ENCODE measurements around the gene C4orf36. TPM values are rescaled to one million over a fixed set of nuclear protein-coding genes. Genes with fewer than 3 reads are reported as not detected.

Gene C4orf36
- total and polyA plus RNA-seq, 2 of the 8 experiments (the other 6 are each of a cell fraction or from before 2014, with no cell fraction given) = 1.2 to 1.5 TPM

DNA sequence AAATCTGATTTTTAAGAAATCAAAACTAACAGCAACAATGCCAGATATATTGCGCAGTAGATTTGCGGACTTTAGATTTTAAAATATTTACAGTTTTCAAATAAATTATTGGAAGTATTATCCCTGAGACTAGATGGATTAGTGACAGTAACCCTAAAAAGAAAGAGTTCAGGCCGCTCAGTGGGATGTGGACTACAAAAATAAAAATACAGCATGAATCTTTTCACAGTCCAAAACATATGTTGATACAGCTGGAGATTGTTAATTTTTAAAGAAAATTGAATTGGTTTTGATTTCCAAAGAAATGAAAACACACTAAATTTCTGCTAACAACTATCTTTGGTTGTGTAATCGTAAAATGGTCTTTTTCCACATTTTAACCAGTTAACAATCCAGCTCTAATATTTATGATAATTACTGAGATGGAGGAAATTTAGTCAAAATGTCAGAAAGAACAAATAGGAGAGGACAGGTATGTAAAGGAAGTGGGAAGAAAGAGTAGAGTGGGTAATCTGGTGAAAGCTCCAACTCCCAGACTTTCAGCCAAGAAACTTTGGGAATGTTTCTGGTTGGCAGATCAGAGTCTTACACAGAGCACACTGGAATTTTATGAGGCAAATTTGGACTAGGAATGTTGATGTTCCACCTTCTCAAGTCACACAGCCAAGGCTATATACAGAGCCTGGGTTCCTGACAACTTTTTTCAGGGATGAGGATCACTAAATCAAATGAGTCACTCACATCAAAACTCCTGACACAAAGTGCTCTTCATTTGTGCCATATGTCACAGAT lies 15.1 kb downstream of the C4orf36 start:
- Histone ChIP-seq H2AFZ (ENCODE audit: low read length) (no peak overlapping the region), H4K20me1 (replicated peaks in 1 of 2; ENCODE audit: control insufficient read depth in 1 of 2, insufficient read depth in 2 of 2, low read length in 2 of 2) (no peaks in the 10 kb centered on the region), H3K4me2 (ENCODE audit: insufficient read depth in 1 of 2, low read depth in 2 of 2, low read length in 2 of 2) (no peak overlapping the region), H3K9ac (replicated peaks in 1 of 4; ENCODE audit: extremely low read depth in 1 of 4, low read depth in 3 of 4, low read length in 3 of 4) (no peak overlapping the region), H3K14ac (ENCODE audit: insufficient read length) (no peak overlapping the region), H2BK20ac (ENCODE audit: low read length) (no peak overlapping the region), H3K27ac (ENCODE audit: low read depth, low read length) (no peak overlapping the region), H3K27me3 (replicated peaks in 1 of 4; ENCODE audit: control insufficient read depth in 3 of 4, extremely low read depth in 1 of 4, insufficient read depth in 3 of 4, low read length in 3 of 4) (no peaks in the 10 kb centered on the region), H3K4me3 (ENCODE audit: extremely low read depth in 1 of 4, insufficient read depth in 2 of 4, low read depth in 3 of 4, low read length in 4 of 4) (no peak overlapping the region), H3K23ac (ENCODE audit: insufficient read length) (no peak overlapping the region), H3K36me3 (ENCODE audit: control insufficient read depth in 2 of 4, insufficient read depth in 4 of 4, low read length in 3 of 4) (no peaks in the 10 kb centered on the region), H2BK15ac (ENCODE audit: low read length) (no peak overlapping the region), H4K5ac (ENCODE audit: insufficient read length, low read depth, low read length) (no peak overlapping the region), H3K18ac (ENCODE audit: extremely low read depth, low read length) (no peak overlapping the region), H3K4ac (replicated peaks; ENCODE audit: insufficient read length, low read depth, low read length) (no peak overlapping the region), H2AK5ac (ENCODE audit: low read depth, low read length) (no peak overlapping the region), H3K56ac (replicated peaks; ENCODE audit: insufficient read length, low read depth, low read length) (no peak overlapping the region), H2BK5ac (ENCODE audit: low read depth, low read length) (no peak overlapping the region), H3K9me3 (ENCODE audit: insufficient read depth in 2 of 2, low read depth in 1 of 2, low read length in 1 of 2) (peaks cover 0 to 9% of the 10 kb centered on the region in 2 experiments; a peak in 1 of 4 replicates), H3K4me1 (replicated peaks in 1 of 4; ENCODE audit: control insufficient read depth in 3 of 4, insufficient read depth in 4 of 4, low read length in 3 of 4) (no peaks in the 10 kb centered on the region), H3K79me1 (ENCODE audit: low read depth, low read length) (no peaks in the 10 kb centered on the region), H2BK120ac (replicated peaks; ENCODE audit: low read depth, low read length) (no peak overlapping the region), H4K91ac (replicated peaks; ENCODE audit: insufficient read length, low read length) (no peak overlapping the region), H4K8ac (ENCODE audit: extremely low read depth, insufficient read depth, low read length) (no peak overlapping the region), H2BK12ac (ENCODE audit: low read depth, low read length) (no peak overlapping the region), H3K23me2 (ENCODE audit: low read depth, low read length) (no peaks in the 10 kb centered on the region), H3K79me2 (ENCODE audit: control insufficient read depth in 1 of 2, insufficient read depth in 2 of 2, low read length in 2 of 2) (no peaks in the 10 kb centered on the region)
- 92% methylated on average over 4 of the region's 4 CpGs; no CpG with 5 or more reads in 1 of the 2 experiments for WGBS, 2 experiments (ENCODE audit: extremely low coverage in 1 of 2, insufficient coverage in 1 of 2, insufficient read length in 1 of 2, insufficient replicate concordance in 2 of 2, low coverage in 1 of 2, low lambda C conversion rate in 2 of 2, missing lambda C conversion rate in 1 of 2)
- ChIA-PET POLR2A (ENCODE audit: partially characterized antibody) (no interaction called here), CTCF (ENCODE audit: partially characterized antibody) (interaction anchor here (1.7 kb wide), 1 partner anchor 377 kb away, joined by 4 read pairs; no protein-coding TSS in a partner anchor)
- FAIRE-seq (no peak), DNase-seq (ENCODE audit: low read depth in 1 of 2, low spot score in 2 of 2) (no peak)
- no peak for TF ChIP-seq TAF7 (optimal IDR thresholded peaks at IDR 0.05; ENCODE audit: borderline replicate concordance, low read depth, low read length)
- TF ChIP-seq NANOG (IDR thresholded peaks at IDR 0.05; ENCODE audit: insufficient read depth, low read depth, low read length, poor library complexity, severe bottlenecking) = no peak
- no peak for TF ChIP-seq KDM4A (IDR thresholded peaks at IDR 0.05; ENCODE audit: low read depth, low read length, severe bottlenecking)
- TF ChIP-seq ZNF274 (IDR thresholded peaks at IDR 0.05; ENCODE audit: borderline replicate concordance, extremely low read depth, low read length) = no peak
- TF ChIP-seq TAF1 (IDR thresholded peaks at IDR 0.05; ENCODE audit: low read depth, low read length) = no peak
- TF ChIP-seq POU5F1 (IDR thresholded peaks at IDR 0.05; ENCODE audit: low read depth, low read length) = no peak
- no peak for TF ChIP-seq SIN3A (conservative IDR thresholded peaks at IDR 0.05 in 1 of 2, IDR thresholded peaks at IDR 0.05 in 1 of 2; ENCODE audit: low read depth in 1 of 2, low read length in 2 of 2)
- TF ChIP-seq CBX5 (IDR thresholded peaks at IDR 0.05; ENCODE audit: low read depth, low read length) = no peak

All from H1 (cell line).